Endothelial cell of umbilical vein (primary cell): Measurements from ENCODE around the gene LSP1. TPM values are rescaled to one million over a fixed set of nuclear protein-coding genes. Genes with fewer than 3 reads are reported as not detected.

Experiments
- BruUV-seq: library from RNA; stranded (reverse); fragments of 400-500 nt; replicated peaks from 2 replicates; lab custom pipeline; 2021; lab: Mats Ljungman, UMichigan
- CTCF ChIA-PET: fragments of 300-600, 350-600 bp; sonication (Branson Sonifier 250); formaldehyde crosslinking; loops from one replicate; lab custom pipeline; 2021; ENCODE audit warnings: antibody characterized with exemption, inconsistent platforms; lab: Charles Lee
- POLR2A ChIA-PET: fragments of 300-600, 350-600 bp; sonication (Branson Sonifier 250); formaldehyde crosslinking; loops from one replicate; lab custom pipeline; 2021; ENCODE audit warnings: antibody characterized with exemption, inconsistent platforms; lab: Charles Lee
- DNase-seq: peaks from one replicate; pipeline ENCODE4 v3.0.0-alpha.2; 2011; ENCODE audit warnings: low read depth, low spot score
- FAIRE-seq: peaks from 2 replicates; lab custom pipeline; 2011; peaks lifted over from hg19 to GRCh38; lab: Jason Lieb, UNC
- H2AFZ ChIP-seq: 2 replicates; pipeline ENCODE4 v1.6.0; 2012; ENCODE audit warnings: low read depth, low read length, control low read depth, inconsistent platforms
- H3K27ac ChIP-seq: 2 replicates; pipeline ENCODE4 v1.5.1; 2011; ENCODE audit warnings: low read depth, mild to moderate bottlenecking, control low read depth, low read length, moderate library complexity; ENCODE audit not compliant: insufficient read depth
- H3K27me3 ChIP-seq, 2 experiments: 2 replicates each; pipeline versions ENCODE4 v1.6.0 to v1.6.1; 2011; ENCODE audit warnings: low read length in 2 of 2, mixed read lengths in 1 of 2; ENCODE audit not compliant: control insufficient read depth in 2 of 2, insufficient read depth in 2 of 2
- H3K36me3 ChIP-seq, 2 experiments: 2 replicates in 1 of 2; 3 replicates in 1 of 2; pipeline ENCODE4 v1.5.1; 2011; ENCODE audit warnings: low read length in 2 of 2, mild to moderate bottlenecking in 1 of 2, moderate library complexity in 1 of 2; ENCODE audit not compliant: control insufficient read depth in 2 of 2, insufficient read depth in 2 of 2; ENCODE audit errors: extremely low read depth in 1 of 2
- H3K4me1 ChIP-seq: 3 replicates; pipeline ENCODE4 v1.5.1; 2011; ENCODE audit warnings: mild to moderate bottlenecking, low read length; ENCODE audit not compliant: control insufficient read depth, insufficient read depth; ENCODE audit errors: extremely low read depth
- H3K4me2 ChIP-seq: 2 replicates; pipeline ENCODE4 v1.6.1; 2011; ENCODE audit warnings: low read length, control low read depth, mixed read lengths; ENCODE audit not compliant: insufficient read depth
- H3K4me3 ChIP-seq, 3 experiments: fragments of 200-600 bp in 1 of 3; sonication (generic), shearing (Covaris generic) in 1 of 3; replicated peaks in 1 of 3; 2 replicates each; pipeline ENCODE4 v1.5.1; 2011 to 2016; ENCODE audit warnings: control low read depth in 3 of 3, low read length in 3 of 3, mild to moderate bottlenecking in 2 of 3, inconsistent platforms in 1 of 3, low read depth in 1 of 3, moderate library complexity in 1 of 3; ENCODE audit not compliant: insufficient read depth in 1 of 3
- H3K79me2 ChIP-seq: 2 replicates; pipeline ENCODE4 v1.6.0; 2012; ENCODE audit warnings: low read length, inconsistent platforms; ENCODE audit not compliant: control insufficient read depth, insufficient read depth
- H3K9ac ChIP-seq: replicated peaks from 2 replicates; pipeline ENCODE3; 2011; ENCODE audit warnings: low read length, control low read depth; ENCODE audit not compliant: insufficient read depth; ENCODE audit errors: extremely low read depth
- H3K9me1 ChIP-seq: replicated peaks from 3 replicates; pipeline ENCODE4 v1.6.0; 2011; ENCODE audit warnings: mild to moderate bottlenecking, low read length; ENCODE audit not compliant: control insufficient read depth, insufficient read depth; ENCODE audit errors: extremely low read depth
- H3K9me3 ChIP-seq: replicated peaks from 2 replicates; pipeline ENCODE4 v1.5.1; 2012; ENCODE audit warnings: low read length, inconsistent platforms; ENCODE audit not compliant: control insufficient read depth, insufficient read depth
- H4K20me1 ChIP-seq: replicated peaks from 2 replicates; pipeline ENCODE3; 2011; ENCODE audit warnings: mild to moderate bottlenecking, low read length; ENCODE audit not compliant: control insufficient read depth, insufficient read depth; ENCODE audit errors: extremely low read depth
- CTCF ChIP-seq, 2 donors: IDR thresholded peaks; 1 replicate in 1 of 2; 2 replicates in 1 of 2; pipeline ENCODE4 v1.5.1; 2011; ENCODE audit warnings: low read length in 2 of 2, mild to moderate bottlenecking in 2 of 2, moderate library complexity in 2 of 2, control low read depth in 1 of 2, inconsistent platforms in 1 of 2, low read depth in 1 of 2; ENCODE audit not compliant: insufficient read depth in 1 of 2; ENCODE audit errors: extremely low read depth in 1 of 2
- EZH2 ChIP-seq: IDR thresholded peaks from 2 replicates; pipeline ENCODE4 v1.6.1; 2012; ENCODE audit warnings: borderline replicate concordance, low read depth, mild to moderate bottlenecking, moderate library complexity, low read length, inconsistent platforms; ENCODE audit not compliant: severe bottlenecking
- FOS ChIP-seq: IDR thresholded peaks from 2 replicates; pipeline ENCODE4 v1.6.1; 2011; ENCODE audit warnings: mild to moderate bottlenecking, low read length, moderate library complexity, borderline replicate concordance; ENCODE audit not compliant: insufficient read depth
- GATA2 ChIP-seq: IDR thresholded peaks from 2 replicates; pipeline ENCODE4 v1.7.0; 2011; ENCODE audit warnings: low read depth, mild to moderate bottlenecking, moderate library complexity, mixed read lengths, low read length; ENCODE audit not compliant: insufficient read length, insufficient read depth
- JUN ChIP-seq: IDR thresholded peaks from 2 replicates; pipeline ENCODE4 v1.6.1; 2011; ENCODE audit warnings: borderline replicate concordance, low read depth; ENCODE audit not compliant: insufficient read length, insufficient read depth
- MAX ChIP-seq: IDR thresholded peaks from 2 replicates; pipeline ENCODE4 v1.6.1; 2011; ENCODE audit not compliant: insufficient read depth, insufficient read length
- MYC ChIP-seq: IDR thresholded peaks from one replicate; pipeline ENCODE4 v1.6.1; 2011; ENCODE audit warnings: mild to moderate bottlenecking, low read depth, low read length
- POLR2A ChIP-seq: IDR thresholded peaks from 2 replicates; pipeline ENCODE4 v1.6.1; 2012; ENCODE audit warnings: low read depth, mild to moderate bottlenecking, control low read depth, low read length
- POLR2AphosphoS5 ChIP-seq: IDR thresholded peaks from 2 replicates; pipeline ENCODE4 v1.6.1; 2012; ENCODE audit warnings: low read depth, mild to moderate bottlenecking, control low read depth, low read length, moderate library complexity; ENCODE audit not compliant: insufficient read depth
- dilution Hi-C: fragments of 300-500 bp; cut with MboI; formaldehyde crosslinking; loops from one replicate; pipeline ENCODE4 v1.15.0; 2019; ENCODE audit warnings: low sequenced_read_pairs; ENCODE audit not compliant: extremely low pct_ligation_motif_present
- intact Hi-C: fragments of 100-400 bp; cut with micrococcal nuclease; formaldehyde crosslinking; loops from one replicate; pipeline ENCODE4 v1.10.0; 2022
- polyA plus RNA-seq, 4 experiments: library from polyadenylated mRNA; depleted of rRNA in 3 of 4; stranded (reverse) in 3 of 4; unstranded in 1 of 4; fragments of >200 nt; gene quantifications; 2 replicates each; pipeline versions ENCODE4 v1.2.1 to v1.2.3, GENCODE V29; 2011 to 2012; ENCODE audit warnings: missing spikeins in 1 of 4
- total RNA-seq: library from RNA; stranded (reverse); gene quantifications from 2 replicates; pipeline ENCODE4 v1.2.3, GENCODE V29; 2021

LSP1 gene
- total and polyA plus RNA-seq, 2 donors (not counting 3 experiments of a cell fraction or from before 2014, with no cell fraction given) = not detected

GRCh38 chr11:1815751-1816150 lies 37.1 kb upstream of the LSP1 start:
- POLR2A ChIA-PET = no interaction called here
- dilution Hi-C loops (no loop called here), intact Hi-C loops (no loop called here)

More at GRCh38 chr11:1815751-1816150, 37.1 kb upstream of the LSP1 start:
- H3K79me2 ChIP-seq = no peaks in the 10 kb centered on the region
- no peak overlapping the region for H3K4me2 ChIP-seq
- TF ChIP-seq CTCF (IDR thresholded peaks at IDR 0.05; ENCODE audit: extremely low read depth in 1 of 2, insufficient read depth in 1 of 2, low read depth in 1 of 2, low read length in 2 of 2) = no peak
- TF ChIP-seq EZH2 = no peak
- TF ChIP-seq JUN = no peak
- TF ChIP-seq POLR2A = no peak
- no peak for TF ChIP-seq GATA2
- TF ChIP-seq FOS = no peak
- no peak for TF ChIP-seq MAX
- no peak for TF ChIP-seq POLR2AphosphoS5
- no peak for TF ChIP-seq MYC
- no peak overlapping the region for H2AFZ ChIP-seq
- H3K27ac ChIP-seq = no peak overlapping the region
- FAIRE-seq (no peak), DNase-seq (no peak)
- H3K9ac ChIP-seq = no peak overlapping the region
- no peaks in the 10 kb centered on the region for H3K36me3 ChIP-seq
- no peaks in the 10 kb centered on the region for H3K9me3 ChIP-seq
- no TSS peak for BruUV-seq
- CTCF ChIA-PET = interaction anchor here (1.2 to 1.6 kb wide), 2 partner anchors 122 to 163 kb away, joined by 4 to 7 read pairs; no protein-coding TSS in a partner anchor
- no peaks in the 10 kb centered on the region for H3K9me1 ChIP-seq
- H4K20me1 ChIP-seq = no peaks in the 10 kb centered on the region
- peaks cover 0 to 1% of the 10 kb centered on the region in 2 experiments for H3K27me3 ChIP-seq
- H3K4me3 ChIP-seq = no peak overlapping the region
- H3K4me1 ChIP-seq = no peaks in the 10 kb centered on the region
